Esophagus mucosa (tissue), 1 donor: ENCODE measurements around the gene STIM2. TPM values are rescaled to one million over a fixed set of nuclear protein-coding genes. Genes with fewer than 3 reads are reported as not detected.

Source experiments
- ATAC-seq: fragments of 200-7000 bp; cut with Tn5 transposase; one replicate; pipeline ENCODE4 v1.9.1; 2020
- total RNA-seq: library from RNA; stranded (reverse); gene quantifications from one replicate; pipeline ENCODE4 v1.2.4, GENCODE V29; 2023
- donor health status: DM: yes; HTN: yes; CAD: no.

Gene STIM2
- total RNA-seq, 1 donor from 2014 or later, result 7.1 TPM

- ATAC-seq, result no peak
Measured at GRCh38 chr4:27048429-27049238, 188.0 kb downstream of the STIM2 start.

GRCh38 chr4:27049239-27049829 lies 188.7 kb downstream of the STIM2 start:
- ATAC-seq, result no peak

GRCh38 chr4:27050731-27051130 lies 190.1 kb downstream of the STIM2 start:
- no peak for ATAC-seq

- no peak for ATAC-seq
Measured at GRCh38 chr4:27055221-27055760, 194.7 kb downstream of the STIM2 start.

- no peak for ATAC-seq
Measured at GRCh38 chr4:27056281-27056680, 195.6 kb downstream of the STIM2 start.

GRCh38 chr4:27057053-27057452 lies 196.4 kb downstream of the STIM2 start:
- no peak for ATAC-seq

GRCh38 chr4:27057662-27058061 lies 197.0 kb downstream of the STIM2 start:
- ATAC-seq, result no peak

- ATAC-seq, result no peak
Measured at GRCh38 chr4:27058819-27059406, 198.3 kb downstream of the STIM2 start.

- ATAC-seq, result no peak
Measured at GRCh38 chr4:27059446-27059845, 198.8 kb downstream of the STIM2 start.

- no peak for ATAC-seq
Measured at GRCh38 chr4:27062256-27062655, 201.6 kb downstream of the STIM2 start.

GRCh38 chr4:27066591-27066990 lies 205.9 kb downstream of the STIM2 start:
- no peak for ATAC-seq

GRCh38 chr4:27068151-27068867 lies 207.7 kb downstream of the STIM2 start:
- no peak for ATAC-seq
